Measurements from ENCODE around the gene MAB21L1.

DNA sequence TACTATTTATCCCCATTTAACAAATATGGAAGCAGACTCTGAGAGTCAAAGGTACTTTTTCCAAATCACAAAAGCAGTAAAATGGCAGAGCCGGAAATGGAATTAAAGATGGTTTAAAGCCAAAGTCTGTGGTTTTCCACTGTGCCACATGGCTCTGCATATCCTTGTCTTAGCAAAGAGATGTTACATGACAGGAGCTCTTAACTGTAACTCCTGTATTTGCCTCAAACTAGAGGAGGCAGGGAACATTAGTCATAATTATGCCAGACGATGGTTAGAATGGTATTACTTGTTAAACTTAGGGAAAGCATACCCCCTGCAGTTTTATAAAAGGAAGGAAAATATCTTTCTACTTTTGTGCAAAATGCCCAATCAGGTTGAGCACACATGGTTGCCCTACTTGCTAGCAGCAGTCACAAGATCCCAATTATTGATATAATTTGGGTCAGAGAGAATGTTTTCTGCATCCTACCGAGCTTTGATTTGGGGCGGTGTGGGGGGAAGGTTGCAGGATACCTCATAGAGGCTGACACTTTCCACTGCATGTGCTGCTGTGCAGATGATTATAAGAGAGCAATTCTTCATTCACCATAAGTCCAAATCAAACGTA, 42.0 kb upstream of the MAB21L1 start:
- no peak for TF ChIP-seq EZH2 (IDR thresholded peaks at IDR 0.05; ENCODE audit: borderline replicate concordance, low read length)
- TF ChIP-seq, protein P1, sequence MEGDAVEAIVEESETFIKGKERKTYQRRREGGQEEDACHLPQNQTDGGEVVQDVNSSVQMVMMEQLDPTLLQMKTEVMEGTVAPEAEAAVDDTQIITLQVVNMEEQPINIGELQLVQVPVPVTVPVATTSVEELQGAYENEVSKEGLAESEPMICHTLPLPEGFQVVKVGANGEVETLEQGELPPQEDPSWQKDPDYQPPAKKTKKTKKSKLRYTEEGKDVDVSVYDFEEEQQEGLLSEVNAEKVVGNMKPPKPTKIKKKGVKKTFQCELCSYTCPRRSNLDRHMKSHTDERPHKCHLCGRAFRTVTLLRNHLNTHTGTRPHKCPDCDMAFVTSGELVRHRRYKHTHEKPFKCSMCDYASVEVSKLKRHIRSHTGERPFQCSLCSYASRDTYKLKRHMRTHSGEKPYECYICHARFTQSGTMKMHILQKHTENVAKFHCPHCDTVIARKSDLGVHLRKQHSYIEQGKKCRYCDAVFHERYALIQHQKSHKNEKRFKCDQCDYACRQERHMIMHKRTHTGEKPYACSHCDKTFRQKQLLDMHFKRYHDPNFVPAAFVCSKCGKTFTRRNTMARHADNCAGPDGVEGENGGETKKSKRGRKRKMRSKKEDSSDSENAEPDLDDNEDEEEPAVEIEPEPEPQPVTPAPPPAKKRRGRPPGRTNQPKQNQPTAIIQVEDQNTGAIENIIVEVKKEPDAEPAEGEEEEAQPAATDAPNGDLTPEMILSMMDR (conservative IDR thresholded peaks at IDR 0.05 in 1 of 2, IDR thresholded peaks at IDR 0.05 in 1 of 2; ENCODE audit: extremely low read depth in 1 of 2, insufficient read depth in 1 of 2, low read depth in 1 of 2, low read length in 2 of 2): no peak
